ENCODE results near the gene RECQL5.
A peak's percentile ranks its signal among the peaks of the same experiment; 100 is the strongest.
"Not testable (repeated sequence)": the region's sequence is repeated elsewhere in the genome, so short reads cannot be mapped to it uniquely, and the experiment has no call there.

RECQL5 gene

DNA sequence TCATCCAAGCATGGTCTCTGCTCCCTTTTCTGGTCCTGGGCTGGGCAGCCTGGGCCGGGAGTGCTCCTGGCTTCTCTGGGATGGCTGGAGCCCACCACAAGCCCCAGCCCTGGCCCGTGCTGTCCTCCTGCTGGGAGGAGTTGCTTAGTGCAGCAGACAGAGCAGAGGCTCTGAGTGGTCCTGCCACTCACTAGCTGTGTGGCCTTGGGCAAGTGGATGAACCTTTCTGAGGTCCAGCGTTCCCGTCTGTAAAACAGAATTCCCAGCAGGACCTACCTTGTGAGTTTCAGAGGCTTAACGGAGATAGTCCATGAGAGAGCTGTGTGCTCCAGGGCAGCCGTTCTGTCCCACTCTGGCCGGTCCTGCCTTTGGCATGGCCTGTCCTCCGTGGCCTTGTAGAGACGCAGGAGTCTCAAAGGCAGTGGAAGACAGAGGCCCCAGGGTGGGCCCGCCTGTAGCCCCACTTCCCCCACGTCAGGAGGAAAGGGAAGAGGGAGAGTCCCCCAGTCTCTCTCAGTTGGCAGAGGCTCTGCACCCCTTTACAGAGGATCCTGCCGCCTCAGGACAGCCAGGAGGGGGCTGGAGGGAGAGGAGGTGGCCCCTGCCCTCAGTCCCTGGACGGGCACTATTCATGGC is 71.6 kb downstream of the RECQL5 start:
- no peak for DNase-seq (ENCODE audit: low spot score)

GRCh38 chr17:75594499-75595283 is 72.3 kb downstream of the RECQL5 start:
- DNase-seq (ENCODE audit: low spot score): no peak

GRCh38 chr17:75593430-75593829 is 73.5 kb downstream of the RECQL5 start:
- DNase-seq (ENCODE audit: low spot score): not testable (repeated sequence)

DNA sequence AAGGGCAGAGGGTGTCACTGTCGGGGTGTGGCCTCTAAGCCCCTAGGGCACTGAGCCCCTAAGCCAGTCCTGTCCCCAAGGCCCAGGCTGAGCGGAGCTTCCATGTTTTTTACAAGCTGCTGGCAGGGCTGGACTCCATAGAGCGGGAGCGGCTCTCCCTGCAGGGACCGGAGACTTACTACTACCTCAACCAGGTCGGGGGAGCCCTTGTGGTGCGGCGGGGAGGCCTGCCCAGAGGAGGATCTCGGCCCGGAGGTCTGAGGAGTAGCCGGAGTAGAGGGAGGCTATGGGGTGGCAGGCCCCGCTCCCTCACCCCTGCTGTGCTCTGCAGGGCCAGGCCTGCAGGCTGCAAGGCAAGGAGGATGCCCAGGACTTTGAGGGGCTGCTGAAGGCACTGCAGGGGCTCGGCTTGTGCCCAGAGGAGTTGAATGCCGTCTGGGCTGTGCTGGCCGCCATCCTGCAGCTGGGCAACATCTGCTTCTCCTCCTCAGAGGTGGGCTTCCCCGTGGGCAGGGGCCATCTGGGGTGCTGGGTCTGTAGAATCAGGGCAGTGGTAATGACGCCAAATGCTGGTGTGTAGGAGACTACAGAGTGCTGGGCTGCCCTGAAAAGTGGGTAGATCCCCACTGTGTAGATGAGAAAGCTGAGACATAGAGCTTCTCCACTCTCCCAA is 74.5 kb downstream of the RECQL5 start:
- no peak for DNase-seq (ENCODE audit: low spot score)

DNA sequence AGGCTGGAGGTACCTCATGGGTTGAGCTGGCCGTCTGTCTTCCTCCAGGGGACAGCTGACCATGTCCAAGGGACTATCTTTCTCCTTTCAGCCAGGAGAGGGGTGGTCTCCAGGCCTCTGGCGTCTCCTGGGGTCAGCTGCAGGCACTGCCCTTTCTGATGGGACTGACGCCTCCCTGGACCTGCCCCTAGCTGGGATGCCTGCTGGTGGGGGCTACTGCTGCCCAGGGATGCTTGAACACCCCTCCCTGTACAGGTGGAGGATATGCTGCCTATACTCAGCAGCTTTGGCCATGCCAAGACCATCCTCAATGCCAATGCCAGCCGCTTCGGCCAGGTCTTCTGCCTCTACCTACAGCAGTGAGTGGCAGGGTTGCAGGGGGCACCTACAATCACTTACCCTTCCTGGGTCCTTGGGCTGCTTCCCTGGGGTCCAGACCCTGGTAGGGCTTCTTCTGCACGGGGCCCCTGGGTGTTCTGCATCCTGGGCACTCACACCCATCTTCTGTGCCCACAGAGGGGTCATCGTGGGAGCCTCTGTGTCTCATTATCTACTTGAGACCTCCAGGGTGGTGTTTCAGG is 75.1 kb downstream of the RECQL5 start:
- no peak for DNase-seq (ENCODE audit: low spot score)

GRCh38 chr17:75590849-75591721 is 75.9 kb downstream of the RECQL5 start:
- DNase-seq (ENCODE audit: low spot score): no peak

DNA sequence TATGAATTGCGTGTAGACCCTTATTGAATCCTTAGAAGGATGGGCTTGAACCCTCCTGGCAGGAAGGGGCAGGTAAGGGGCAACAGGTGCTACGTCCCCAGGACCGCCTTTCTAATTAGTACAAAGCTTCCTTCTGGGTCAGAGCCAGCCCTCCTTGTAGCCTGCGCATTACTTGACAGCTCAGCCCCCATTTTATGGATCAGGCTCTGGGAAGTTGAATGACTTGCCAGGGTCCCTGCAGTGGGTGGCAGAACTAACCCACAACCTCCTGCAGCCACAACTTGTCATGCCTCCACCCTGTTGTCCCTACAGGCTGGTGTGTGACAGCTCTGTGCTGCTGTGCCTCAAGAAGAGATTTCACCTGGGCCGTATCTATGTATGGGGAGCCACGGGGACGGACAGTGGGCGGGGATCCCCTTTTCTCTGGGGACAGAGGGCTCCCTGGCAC is 76.6 kb downstream of the RECQL5 start:
- no peak for DNase-seq (ENCODE audit: low spot score)

GRCh38 chr17:75589919-75590303 is 77.0 kb downstream of the RECQL5 start:
- DNase-seq (ENCODE audit: low spot score): no peak

DNA sequence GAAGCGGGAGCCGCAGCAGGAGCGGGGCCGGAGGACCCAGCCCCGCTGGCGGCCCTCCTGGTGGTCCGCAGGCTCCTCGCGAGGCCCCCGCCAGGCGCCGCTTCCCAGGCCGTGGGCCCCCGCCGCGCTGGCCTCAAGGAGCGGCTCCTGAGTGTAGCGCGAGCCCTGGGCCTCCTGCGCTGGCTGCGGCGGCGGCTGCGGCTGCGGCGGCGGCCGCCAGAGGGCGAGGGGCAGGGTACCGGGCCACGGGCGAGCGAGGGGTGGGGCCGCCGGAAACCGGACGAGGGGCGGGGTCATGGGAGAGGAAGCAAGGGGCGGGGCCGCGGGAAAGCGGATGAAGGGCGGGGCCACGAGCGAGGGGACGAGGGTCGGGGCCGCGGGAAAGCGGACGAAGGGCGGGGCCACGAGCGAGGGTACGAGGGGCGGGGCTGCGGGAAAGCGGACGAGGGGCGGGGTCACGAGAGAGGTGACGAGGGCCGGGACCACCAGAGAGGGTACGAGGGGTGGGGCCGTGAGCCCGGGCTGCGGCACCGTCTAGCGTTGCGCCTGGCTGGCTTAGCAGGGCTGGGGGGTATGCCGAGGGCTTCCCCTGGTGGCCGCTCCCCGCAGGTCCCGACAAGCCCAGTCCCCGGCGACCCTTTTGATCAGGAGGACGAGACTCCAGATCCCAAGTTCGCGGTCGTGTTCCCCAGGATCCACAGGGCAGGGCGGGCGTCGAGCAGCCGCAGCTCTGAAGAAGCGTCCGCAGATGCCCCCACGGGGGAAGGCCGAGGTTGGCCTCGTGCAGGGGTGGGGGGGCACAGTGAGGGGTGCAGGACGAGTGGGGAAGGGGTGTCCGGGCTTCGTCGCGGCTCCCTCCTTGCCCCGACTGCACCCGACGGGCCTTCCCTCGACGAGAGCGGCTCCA is 77.7 kb downstream of the RECQL5 start:
- DNase-seq (ENCODE audit: low spot score): peak; percentile 84

GRCh38 chr17:75588596-75589011 is 78.3 kb downstream of the RECQL5 start:
- no peak for DNase-seq (ENCODE audit: low spot score)

DNA sequence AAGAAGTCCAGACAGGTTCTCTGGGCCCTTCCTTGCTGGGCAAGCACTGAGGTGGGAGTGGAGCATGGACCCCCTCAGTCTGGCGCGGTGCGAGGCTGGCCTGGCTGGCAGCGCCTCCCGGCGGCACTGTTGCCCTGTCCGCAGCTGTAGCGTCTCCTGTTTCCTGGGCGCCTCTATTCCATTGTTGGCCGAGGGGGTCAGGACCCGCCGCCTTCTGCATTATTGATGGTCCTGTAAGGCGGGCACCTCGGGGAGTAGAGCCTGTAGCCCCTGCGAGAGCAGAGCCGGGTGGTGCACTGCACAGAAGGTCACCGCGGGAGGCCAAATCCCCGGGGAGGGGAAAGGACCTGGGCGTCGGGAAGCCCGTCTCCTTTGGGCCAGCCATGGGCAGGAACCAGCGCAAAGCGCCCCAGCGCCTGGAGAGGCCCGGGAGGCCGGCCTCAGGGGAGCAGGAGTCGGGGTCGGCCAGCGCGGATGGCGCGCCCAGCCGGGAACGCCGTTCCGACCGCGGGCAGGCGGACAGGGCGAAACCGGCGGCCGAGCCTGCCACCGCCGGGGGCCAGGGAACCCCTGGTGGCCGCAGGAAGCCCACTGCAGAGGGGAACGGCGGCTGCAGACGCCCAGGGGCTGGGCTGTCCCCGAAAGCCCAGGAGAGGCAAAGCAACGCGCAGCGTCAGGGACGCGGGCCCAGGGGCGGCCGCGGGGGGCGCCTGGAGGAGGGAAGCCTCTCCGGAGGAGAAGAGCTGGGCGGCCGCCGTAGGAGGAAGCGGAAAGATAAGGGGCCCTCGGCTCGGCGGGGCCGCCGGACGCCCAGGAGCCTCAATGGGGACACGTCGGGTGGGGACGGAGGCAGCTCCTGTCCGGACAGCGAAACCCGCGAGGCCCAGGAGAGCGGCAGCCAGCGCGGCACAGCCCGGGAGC is 79.0 kb downstream of the RECQL5 start, which contains the start of gene MYO15B:
Gene MYO15B (plus strand): TSS at position 126 of the 921 bp plus-strand sequence. CDS start 258 bp downstream, at position 384.
- peak; percentile 63 for DNase-seq (ENCODE audit: low spot score)

GRCh38 chr17:75584849-75585175 is 82.1 kb downstream of the RECQL5 start:
- DNase-seq (ENCODE audit: low spot score): no peak

DNA sequence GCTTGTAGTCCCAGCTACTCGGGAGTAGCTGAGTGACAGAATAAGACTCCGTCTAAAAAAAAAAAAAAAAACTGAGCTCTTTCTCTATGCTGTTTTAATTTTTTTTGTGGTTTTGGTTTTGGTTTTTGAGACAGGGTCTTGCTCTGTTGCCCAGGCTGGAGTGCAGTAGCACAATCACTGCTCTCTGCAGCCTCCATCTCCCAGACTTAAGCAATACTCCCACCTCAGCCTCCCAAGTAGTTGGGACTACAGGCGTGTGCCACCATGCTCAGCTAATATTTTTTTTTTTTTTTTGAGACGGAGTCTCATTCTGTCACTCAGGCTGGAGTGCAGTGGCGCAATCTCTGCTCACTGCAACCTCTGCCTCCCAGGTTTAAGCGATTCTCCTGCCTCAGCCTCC is 83.8 kb downstream of the RECQL5 start:
- not testable (repeated sequence) for DNase-seq (ENCODE audit: low spot score)

DNA sequence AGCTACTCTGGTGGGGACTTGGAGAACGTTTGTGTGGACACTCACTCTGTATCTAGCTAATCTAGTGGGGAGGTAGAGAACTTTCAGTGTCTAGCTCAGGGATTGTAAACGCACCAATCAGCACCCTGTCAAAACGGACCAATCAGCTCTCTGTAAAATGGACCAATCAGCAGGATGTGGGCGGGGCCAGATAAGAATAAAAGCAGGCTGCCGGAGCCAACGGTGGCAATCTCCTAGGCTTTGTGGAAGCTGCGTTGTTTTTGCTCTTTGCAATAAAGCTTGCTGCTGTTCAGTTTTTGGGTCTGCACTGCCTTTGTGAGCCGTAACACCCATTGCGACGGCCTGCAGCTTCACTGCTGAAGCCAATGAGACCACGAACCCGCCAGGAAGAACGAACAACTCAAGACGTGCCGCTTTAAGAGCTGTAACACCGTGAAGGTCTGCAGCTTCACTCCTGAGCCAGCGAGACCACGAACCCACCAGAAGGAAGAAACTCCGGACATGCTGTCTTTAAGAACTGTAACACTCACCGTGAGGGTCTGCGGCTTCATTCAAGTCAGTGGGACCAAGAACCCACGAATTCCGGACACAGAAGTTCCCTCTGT is 85.7 kb downstream of the RECQL5 start:
- DNase-seq (ENCODE audit: low spot score): not testable (repeated sequence)
